HG03108 (cell line): ENCODE data around the gene TLR3.
"Not testable (repeated sequence)": the region's sequence is repeated elsewhere in the genome, so short reads cannot be mapped to it uniquely, and the experiment has no call there.

Experiments used
- ATAC-seq: cut with Tn5 transposase; IDR thresholded peaks from one replicate; pipeline ENCODE4 v1.9.1; 2021; ENCODE audit warnings: moderate library complexity; ENCODE audit not compliant: unreplicated experiment

TLR3 gene

DNA sequence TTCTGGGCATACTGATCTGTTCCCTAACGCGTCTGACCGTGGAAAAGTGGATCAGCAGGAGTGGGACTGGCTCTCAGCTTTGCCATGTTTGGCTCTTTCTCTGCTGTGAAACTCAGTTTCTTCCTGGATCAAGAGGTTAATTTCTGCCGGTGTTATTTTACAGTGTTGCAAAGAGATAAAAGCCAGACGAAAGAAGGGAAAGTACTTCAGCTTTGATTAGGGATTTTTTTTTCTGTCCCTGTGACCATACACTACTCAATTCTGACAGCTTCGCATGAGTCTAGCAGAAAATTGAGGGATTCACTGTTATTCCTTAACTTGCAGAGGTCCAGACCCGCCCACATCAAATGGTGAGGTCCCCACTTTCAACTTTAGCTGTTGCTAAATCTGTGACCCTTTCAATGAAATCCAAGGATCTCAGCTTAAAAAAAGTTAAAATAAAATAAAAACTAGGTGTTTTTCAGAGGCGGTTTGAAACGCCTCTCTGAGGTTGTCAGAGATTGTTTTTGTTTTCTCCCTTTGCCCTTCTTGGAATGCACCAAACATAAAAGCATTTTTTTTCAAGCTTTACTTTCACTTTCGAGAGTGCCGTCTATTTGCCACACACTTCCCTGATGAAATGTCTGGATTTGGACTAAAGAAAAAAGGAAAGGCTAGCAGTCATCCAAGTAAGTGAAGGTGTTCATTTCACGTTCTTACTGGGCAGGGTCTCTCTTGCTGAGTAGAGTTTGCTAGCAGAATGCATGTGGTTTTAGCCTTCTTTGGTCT, at the start of gene TLR3:
TSS of gene TLR3 (plus strand) at position 576 of the 768 bp plus-strand sequence. CDS start 7,464 bp downstream, outside the sequence.
- no peak for ATAC-seq

DNA sequence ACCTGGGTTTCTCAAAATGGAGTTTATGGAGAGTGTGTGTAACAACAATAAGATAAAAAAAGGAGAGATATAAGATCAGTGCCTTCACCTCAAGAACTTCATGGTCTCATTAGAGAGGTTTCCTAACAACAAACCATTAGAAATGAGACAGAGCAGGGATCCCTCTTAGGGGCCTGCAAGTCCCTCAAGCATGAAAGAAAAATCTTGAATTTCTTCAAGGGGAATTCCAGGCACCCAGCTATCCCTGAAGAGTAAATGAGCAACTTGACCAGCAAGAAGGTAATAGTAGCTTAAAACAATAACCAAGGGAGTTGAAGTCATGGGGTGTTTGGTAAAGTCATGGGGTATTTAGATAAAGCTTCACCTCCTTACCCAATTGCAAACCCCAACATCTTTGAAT, 49.7 kb upstream of the TLR3 start:
- no peak for ATAC-seq

DNA sequence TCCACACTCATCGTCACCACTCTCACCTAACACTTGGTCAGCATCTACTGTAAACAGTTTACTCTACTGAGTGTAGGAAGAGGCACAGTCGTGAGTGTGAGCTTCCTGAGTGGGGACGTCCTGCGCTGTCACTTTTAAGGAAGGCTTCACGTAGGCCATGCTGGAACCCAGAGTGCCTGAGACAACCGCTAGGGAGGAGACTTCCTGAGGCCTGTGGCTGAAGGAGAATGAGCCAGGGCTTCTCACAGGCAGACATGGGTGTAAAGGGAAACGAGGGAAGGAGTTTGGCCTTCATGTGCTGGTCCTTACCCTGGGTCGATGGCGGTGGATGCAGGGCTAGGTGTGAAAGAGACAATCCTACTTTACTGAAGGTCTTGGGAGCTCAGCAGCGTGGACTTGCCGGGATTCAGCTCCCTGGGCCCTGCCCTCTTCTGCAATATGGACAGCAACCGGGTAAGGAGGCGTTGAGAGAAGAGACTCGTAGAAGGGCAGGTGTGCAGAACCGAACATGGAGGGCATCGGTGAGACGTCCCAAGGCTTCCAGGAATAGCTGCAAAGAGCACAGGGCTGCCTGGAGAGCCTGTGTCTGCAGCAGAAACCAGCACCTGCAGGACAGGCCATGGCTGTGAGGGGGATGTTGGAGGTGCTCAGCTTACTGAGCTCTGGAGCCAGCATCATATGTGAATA, 48.7 kb upstream of the TLR3 start:
- no peak for ATAC-seq

DNA sequence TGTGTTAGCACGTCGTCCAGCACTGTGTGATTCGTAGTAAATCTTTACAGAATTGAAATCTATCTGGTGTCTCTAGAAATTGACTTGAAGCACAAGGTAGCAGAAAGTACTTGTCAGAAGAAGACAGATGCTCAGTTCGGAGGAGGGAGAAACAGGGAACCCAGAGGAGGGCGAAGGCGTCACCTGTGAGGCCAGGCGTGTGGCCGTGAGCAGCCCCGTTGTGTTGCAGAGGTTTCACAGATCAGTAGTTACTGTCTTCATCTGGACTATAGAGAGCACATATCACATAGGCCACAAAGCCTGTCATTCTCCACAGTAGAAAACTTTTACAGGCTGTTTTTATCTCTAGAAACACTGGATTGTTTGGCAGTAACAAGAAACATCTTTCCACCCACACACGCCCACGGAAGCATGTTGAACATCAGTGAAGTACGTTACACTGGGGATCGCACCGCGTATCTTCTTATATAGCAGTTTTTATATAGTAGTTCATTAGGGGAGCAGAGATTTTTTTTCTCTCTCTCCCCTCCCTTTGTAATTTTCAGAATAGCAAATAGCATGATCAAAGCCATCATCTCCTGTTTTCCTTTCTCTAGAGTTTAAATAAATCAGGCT, 48.1 kb upstream of the TLR3 start:
- ATAC-seq = no peak

DNA sequence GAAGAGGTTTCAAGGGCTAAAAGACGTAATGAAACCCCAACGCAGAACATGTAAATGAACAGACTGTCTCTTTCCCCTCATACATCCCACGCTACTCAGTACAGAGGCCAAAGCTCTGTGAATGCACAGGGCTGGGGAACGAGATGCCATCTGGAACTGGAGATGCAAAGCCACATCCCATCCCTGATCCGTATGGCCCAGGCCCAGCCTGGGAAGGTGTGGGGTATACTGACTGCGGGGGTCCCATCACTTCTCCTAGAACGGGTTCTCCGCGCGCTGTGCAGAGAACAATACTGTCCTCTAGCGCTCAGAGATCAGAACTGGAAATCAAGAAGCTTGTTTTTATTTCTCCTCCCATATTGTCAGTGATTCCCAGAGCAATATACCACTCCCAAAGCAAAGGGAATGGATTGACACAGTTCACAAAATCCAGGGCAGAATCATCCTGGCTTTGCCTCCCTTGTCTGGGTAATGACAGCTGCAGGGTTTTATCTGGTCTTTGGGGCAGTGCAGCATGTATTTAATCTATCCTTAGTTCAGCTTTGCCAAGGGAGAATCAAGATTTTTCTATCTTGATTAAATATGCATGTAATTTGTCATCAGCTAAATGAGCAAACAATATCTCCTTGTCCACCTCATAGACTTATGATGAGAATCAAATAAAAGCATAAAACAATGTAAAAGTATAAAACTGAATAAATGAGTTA, 47.3 kb upstream of the TLR3 start:
- ATAC-seq = no peak

DNA sequence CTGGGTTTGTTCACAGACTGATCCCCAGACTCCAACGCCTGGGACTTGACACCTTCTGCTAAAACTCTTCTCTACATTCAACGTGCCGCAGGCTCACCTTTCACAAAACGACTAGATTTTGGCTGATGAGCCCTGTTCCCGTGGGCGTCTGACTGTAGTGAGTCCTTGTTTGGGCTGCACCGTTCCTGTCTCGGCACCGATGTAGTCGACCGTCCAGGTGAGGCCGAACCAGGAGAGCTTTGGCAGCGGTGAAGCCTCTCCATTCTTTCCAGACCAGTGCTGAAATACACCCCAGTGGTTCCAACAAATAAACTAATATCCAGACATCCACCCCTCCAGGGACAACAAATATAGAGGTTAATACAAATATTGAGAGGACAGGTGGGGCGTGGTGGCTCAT, 45.0 kb upstream of the TLR3 start:
- no peak for ATAC-seq

DNA sequence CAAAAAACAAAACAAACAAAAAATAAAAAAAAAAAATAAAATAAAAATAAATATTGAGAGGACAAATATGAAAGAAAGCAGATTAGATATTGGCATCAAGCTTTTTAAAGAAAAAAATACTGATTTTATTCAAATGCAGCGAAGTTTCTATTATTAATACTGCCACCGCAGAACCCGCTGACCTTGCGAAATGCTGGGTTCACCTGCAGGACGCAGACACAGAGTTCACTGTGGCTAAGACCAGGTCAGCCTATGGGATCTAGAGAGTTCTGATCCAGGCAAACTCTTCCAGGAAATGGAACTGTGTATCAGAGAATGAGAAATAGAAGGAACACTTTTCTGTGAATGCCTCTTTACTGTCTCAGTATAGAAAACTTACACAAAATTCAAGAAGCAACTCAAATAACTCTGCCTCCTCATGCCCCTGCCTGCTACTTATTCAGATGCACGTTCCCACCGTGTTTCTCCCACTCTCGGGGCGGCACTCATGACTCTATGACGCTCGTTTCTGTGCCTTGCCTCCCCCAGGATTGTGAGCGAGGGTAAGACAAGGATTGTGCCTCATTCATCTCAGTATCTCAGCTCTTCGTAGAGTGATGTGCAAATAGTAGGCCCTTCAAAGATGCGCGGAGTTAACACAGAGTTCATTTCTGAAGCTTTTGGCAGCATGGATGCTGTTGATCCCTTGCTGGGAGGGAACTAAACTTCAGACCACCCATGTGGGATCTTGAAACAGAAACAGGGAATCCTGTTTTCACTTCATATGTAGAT, 44.1 kb upstream of the TLR3 start:
- ATAC-seq = no peak

DNA sequence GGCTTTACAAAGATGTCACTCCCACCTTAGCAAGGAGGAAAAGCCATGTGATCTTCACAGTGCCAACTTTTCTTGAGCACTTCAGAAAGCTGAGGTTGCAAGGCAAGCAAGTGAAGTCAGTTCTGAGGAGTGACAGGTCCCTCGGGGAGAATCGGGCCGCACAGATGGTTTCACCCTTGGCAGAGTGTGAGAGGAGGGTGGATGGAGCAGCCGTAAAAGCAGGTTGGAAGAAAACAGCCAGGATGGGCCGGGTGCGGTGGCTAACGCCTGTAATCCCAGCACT, 43.6 kb upstream of the TLR3 start:
- ATAC-seq = no peak

DNA sequence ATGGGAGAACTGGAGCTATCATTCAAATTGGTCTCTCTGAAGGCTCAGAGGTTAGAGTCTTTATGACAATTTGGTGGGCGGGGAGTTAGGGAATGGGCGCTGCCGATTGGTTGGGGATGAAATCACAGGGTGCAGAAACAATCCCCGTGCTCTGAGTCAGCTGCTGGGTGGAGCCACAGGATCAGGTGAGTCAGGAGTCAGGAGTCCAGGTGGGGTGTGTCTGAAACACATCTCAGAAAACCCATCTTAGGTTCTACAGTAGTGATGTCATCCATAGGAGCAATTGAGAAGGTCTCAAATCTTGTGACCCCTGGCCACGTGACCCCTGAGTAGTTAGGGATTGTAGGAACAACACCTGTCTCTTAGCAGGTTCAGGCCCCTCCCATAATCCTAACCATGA, 41.6 kb upstream of the TLR3 start:
- no peak for ATAC-seq

DNA sequence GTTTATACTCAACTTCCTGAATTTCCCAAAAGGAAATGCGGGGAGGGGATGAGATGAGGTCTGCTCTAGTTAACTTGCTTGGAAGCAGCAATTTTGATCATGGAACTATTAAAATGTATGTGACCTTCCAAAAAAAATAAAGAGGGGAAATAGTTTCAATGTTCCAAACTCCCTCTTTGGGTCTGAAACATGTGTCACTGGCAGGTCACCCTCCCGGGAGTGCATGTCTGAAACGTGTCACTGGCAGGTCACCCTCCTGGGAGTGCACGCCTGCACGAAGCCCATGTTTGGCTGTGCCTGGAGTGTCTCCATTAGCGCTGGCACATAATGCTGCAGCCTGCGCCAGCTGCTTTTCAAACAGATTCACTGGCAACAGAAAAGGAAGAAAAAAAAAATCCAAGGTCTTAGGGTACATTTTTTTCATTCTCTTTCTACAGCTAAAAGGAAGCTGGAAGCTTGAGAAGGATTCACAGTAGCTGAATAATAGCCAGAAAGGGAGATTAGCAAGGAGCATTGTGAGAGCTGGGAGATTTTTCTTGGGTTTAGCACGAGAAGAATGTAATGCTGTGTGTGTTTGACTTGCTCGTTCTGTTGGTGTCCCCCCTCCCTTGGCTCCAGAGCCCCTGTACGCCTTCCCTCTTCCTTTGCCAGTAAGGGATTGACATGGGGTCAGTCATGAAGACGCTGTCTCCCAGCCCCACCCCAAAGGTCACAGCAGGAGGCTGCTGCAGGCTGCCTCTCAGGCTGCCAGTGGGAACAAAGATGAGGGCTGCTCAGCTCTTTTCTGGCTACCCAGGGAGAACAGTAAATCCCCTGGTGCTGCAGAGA, 39.2 kb upstream of the TLR3 start:
- ATAC-seq = no peak

DNA sequence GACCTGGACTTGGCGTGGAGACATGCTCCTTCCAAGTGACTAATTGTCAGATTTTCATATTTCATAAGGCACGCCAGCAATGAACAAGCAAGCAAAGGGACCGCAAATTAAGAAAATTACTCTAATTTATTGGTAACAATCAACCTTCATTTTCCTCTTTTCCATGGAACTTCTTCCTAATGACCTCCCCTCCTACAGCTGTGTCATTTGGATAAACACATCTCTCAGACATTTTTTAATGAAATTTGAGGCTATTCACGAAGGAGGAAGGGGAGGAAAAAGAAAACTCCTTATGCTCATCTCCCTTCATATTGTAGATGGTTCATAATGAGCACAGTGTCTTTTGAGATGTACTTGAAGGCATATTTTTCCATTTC, 38.6 kb upstream of the TLR3 start:
- no peak for ATAC-seq

DNA sequence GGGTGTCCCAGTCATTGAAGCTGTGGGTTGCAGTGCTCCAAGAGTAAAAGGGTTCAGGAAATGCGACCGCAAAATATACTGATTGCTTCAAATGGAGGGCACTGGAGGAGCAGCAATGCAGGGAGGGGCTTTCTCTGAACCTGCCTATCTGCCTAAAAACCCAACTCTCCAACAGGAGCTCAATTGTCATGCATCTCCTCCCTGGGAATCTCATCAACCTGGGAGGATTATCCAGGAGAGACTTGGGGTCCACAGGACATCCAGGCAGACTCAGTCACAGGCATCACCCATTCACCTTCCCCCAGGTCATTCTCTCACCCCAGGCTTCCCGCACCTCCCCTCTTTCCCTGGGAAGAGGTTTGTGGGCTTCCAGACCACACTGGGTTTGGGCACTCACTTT, 38.2 kb upstream of the TLR3 start:
- no peak for ATAC-seq

DNA sequence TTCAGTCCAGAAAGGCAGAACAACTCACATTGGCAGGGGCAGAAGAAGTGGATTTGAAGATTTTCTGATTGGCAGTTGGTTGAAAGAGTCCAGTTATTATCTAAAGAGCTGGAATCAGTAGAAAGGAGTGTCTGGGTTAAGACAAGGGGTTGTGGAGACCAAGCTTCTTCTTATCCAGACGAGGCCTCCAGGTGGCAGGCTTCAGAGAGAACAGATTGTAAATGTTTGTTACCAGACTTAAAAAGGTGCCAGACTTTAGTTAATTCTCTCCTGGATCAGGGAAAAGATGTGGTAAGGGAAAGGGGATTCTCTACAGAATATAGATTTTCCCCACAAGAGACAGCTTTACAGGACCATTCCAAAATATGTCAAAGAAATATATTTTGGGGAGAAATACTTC, 36.7 kb upstream of the TLR3 start:
- no peak for ATAC-seq

DNA sequence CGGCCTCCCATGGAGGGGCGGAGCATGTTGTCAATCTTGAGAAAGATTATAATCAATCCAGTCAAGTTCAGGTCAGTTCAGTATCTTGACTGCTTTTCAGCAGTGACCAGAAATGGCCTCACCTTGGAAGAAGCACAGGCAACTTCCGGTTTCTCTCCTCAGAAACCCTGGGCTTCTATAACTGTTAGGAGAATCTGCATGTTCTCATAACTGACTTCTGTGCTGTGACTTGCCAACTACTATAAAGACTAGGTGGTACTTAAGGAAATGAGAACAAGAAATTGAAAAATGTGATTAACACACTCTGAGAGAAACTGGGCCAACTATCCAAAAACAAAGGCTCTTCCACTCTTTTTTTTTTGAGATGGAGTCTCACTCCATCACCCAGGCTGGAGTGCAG, 35.9 kb upstream of the TLR3 start:
- ATAC-seq = no peak

DNA sequence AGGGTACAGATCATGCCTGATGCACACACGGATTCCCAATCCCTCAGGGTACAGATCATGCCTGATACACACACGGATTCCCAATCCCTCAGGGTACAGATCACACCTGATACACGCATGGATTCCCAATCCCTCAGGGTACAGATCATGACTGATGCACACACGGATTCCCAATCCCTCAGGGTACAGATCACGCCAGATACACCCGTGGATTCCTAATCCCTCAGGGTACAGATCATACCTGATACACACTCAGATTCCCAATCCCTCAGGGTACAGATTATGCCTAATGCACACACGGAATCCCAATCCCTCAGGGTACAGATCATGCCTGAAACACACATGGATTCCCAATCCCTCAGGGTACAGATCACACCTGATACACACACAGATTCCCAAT, 34.3 kb upstream of the TLR3 start:
- not testable (repeated sequence) for ATAC-seq

DNA sequence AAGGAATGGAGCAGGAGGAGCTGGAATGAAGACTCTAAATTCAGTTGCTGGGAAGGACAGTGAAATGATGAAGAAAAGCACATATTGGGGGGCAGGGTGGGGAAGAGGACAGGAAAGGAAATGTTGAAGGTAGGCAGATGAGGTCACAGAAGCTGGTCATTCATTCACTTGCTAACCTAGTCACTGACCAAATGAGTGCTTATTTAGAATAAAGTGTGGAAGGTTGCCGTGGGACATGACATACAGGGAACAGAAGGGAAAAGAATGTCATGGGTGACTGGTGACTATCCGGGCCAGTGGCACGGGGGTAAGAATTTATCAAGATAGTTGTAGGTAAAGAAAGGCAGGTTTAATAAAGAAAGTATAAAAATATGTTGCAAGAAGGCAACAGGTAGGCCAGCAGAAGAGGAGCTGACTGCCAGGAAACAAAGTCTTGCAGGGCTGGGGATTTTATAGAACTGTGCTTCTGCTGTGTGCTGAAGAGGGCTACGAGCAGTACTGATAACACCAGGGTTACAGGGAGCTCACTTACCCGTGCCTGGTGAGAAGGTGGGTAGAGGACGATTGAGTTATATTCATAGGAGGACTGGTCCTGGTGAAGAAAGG, 31.9 kb upstream of the TLR3 start:
- ATAC-seq = no peak

DNA sequence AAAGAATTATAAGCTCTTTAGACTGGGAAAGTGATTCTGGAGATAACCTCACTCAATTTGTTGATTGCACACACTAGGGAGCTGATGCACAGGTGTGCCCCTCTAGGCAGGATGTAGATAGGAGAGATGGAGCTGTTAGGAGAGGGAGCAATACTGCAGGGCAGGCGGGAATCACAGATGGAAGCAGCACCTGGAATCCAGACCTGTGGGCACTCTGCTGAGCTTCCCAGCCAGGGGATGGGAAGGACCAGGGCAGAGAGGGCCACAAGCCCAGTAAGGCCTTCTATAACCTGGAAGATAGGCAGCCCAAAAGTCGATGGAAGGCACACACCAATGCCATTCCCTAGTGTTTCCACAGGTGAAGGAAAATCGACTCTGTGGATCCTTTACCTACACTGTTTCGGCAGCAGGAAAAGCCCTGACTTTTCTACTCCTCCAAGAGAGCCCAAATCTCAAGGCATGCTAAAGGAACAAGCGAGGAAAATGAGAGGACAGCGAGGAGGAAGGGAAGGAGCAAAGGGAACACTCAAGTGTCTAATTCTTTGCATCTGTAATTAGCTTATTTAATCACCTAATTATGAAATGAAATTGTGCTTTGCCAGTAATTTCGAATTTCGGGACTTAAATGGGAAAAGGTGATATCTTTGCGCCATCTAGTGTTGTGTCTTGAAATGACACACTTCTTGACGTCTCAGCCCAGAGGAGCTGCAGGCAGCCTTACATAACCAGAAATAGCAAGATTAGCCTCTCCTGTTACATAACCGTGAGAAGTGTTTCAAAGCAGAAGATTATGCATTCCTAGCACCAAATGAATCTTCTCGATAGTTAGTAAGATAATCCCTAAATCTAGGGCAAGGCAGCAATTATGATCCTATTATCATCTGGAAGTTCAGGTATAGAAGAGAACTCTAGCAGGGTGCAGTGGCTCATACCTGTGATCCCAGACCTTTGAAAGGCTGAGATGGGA, 31.0 kb upstream of the TLR3 start:
- no peak for ATAC-seq

DNA sequence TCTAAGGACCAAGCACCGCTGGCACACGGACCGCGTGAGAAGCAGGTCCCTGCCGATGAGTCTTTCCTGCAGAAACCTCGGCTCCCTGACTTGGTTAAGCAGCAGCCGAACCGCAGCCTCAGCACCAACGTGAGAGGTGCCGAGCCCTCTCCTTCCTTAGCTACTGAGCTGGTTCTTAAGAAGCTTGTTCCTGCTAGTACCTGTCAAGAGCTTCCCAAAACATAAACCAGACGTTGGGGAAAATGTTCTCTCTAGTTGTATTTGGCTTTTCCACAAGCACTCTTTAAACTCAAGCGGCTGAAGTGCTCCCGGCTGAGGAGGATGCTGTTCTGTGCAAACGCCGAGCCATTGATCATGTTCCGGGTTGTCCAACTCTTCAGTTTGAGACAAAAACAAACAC, 29.3 kb upstream of the TLR3 start:
- ATAC-seq = no peak

DNA sequence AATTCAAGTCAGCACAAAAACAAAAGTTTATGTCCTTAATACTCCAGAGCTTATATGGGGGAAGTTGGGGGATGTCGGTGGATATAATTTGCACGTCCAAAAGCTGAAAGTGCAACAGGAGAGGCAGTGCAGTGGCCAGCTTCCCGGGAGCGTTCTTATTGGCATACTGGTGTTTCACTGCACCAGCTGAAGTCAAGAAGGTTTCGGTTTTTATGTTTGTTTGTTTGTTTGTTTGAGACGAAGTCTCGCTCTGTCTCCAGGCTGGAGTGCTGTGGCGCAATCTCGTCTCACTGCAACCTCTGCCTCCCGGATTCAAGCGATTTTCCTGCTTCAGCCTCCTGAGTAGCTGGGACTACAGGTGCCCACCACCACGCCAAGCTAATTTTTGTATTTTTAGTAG, 28.6 kb upstream of the TLR3 start:
- ATAC-seq = no peak
